ENCODE results near the gene TRHDE.
"Not testable (repeated sequence)": the region's sequence is repeated elsewhere in the genome, so short reads cannot be mapped to it uniquely, and the experiment has no call there.

TRHDE gene

DNA sequence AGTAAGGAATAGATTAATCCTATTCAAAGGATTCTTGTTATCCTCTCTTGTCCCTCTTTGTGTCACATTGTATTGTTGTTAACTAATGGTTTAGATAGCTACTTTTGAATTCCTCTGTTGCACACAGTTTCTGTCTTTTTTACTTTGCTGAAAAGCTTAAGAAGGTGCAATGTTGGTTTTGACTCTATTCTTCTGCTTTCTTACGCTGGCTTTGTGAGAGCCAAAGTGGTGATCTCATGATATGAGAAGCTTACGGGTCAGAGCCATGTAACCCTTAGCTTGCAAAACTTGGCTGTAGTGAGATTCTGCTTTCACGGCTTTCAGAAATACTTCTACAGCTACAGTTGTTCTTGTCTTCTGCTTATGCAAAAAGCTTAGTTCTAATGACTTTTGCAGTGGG lies 239.7 kb downstream of the TRHDE start:
- in situ Hi-C loops (cut with HindIII; ENCODE audit: low pct_ligation_motif_present, low sequenced_read_pairs) = no loop called here
- DNase-seq = peak; percentile 48
- no peaks in the 10 kb centered on the region for H3K27me3 ChIP-seq (replicated peaks)
- H3K27ac ChIP-seq = no peak overlapping the region
- H3K36me3 ChIP-seq (replicated peaks) = no peaks in the 10 kb centered on the region
- no peak overlapping the region for H3K4me3 ChIP-seq (ENCODE audit: low read depth, low read length)
- TF ChIP-seq, protein P1, sequence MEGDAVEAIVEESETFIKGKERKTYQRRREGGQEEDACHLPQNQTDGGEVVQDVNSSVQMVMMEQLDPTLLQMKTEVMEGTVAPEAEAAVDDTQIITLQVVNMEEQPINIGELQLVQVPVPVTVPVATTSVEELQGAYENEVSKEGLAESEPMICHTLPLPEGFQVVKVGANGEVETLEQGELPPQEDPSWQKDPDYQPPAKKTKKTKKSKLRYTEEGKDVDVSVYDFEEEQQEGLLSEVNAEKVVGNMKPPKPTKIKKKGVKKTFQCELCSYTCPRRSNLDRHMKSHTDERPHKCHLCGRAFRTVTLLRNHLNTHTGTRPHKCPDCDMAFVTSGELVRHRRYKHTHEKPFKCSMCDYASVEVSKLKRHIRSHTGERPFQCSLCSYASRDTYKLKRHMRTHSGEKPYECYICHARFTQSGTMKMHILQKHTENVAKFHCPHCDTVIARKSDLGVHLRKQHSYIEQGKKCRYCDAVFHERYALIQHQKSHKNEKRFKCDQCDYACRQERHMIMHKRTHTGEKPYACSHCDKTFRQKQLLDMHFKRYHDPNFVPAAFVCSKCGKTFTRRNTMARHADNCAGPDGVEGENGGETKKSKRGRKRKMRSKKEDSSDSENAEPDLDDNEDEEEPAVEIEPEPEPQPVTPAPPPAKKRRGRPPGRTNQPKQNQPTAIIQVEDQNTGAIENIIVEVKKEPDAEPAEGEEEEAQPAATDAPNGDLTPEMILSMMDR (IDR thresholded peaks at IDR 0.05; ENCODE audit: low read depth, low read length, missing control alignments) = no peak

DNA sequence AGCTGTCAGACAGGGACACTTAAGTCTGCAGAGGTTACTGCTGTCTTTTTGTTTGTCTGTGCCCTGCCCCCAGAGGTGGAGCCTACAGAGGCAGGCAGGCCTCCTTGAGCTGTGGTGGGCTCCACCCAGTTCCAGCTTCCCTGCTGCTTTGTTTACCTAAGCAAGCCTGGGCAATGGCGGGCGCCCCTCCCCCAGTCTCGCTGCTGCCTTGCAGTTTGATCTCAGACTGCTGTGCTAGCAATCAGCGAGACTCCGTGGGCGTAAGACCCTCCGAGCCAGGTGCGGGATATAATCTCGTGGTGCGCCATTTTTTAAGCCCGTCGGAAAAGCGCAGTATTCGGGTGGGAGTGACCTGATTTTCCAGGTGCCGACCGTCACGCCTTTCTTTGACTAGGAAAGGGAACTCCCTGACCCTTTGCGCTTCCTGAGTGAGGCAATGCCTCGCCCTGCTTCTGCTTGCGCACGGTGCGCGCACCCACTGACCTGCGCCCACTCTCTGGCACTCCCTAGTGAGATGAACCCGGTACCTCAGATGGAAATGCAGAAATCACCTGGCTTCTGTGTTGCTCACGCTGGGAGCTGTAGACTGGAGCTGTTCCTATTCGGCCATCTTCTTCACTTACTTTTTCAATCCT lies 248.0 kb downstream of the TRHDE start:
- H3K27me3 ChIP-seq (replicated peaks); H3K4me3 ChIP-seq (ENCODE audit: low read depth, low read length); in situ Hi-C loops (cut with HindIII; ENCODE audit: low pct_ligation_motif_present, low sequenced_read_pairs); H3K36me3 ChIP-seq (replicated peaks); DNase-seq; H3K27ac ChIP-seq: not testable (repeated sequence)

DNA sequence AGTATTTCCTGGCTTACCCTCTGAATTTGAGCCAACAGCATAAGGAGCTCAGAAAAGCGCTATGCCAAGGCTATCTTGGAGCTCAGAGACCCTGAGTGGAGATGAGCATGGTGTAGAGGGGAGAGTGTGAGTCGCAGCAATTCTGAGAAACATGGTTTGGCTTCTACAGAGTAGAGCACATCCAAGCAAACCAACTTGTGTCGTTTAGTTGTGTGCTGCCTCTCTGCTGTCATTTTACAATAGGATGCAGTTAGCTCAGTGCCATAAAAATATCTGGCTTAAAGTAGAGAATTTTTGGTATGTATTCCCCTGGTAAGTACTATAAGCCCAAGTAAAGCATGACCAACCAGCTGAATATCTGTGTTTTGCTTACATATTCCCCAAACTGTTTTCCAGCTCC lies 249.2 kb downstream of the TRHDE start:
- H3K36me3 ChIP-seq (replicated peaks) = no peaks in the 10 kb centered on the region
- in situ Hi-C loops (cut with HindIII; ENCODE audit: low pct_ligation_motif_present, low sequenced_read_pairs) = no loop called here
- no peaks in the 10 kb centered on the region for H3K27me3 ChIP-seq (replicated peaks)
- TF ChIP-seq, protein P1 (IDR thresholded peaks at IDR 0.05; ENCODE audit: low read depth, low read length, missing control alignments) = no peak
- DNase-seq = no peak
- no peak overlapping the region for H3K4me3 ChIP-seq (ENCODE audit: low read depth, low read length)
- H3K27ac ChIP-seq = no peak overlapping the region

DNA sequence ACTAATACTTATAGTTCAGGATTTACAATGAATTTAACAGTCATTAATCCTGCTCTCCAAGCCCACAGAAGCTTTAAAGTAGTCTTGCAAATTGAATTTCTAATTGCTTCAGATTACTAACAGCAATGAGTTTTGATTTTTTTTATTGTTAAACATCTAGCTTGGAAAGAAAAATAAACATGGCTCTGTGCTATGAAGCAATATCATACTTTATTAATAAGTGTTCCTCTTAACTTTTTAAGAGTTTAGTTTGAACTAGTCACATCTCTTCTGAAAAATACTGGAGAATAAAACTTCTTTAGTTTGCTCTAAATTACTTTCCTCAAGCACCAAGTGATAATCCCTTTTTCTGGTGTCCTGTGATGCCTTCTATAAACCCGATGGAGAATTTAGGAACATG lies 250.2 kb downstream of the TRHDE start:
- Histone ChIP-seq H3K27ac (no peak overlapping the region), H3K27me3 (replicated peaks) (no peaks in the 10 kb centered on the region), H3K4me3 (ENCODE audit: low read depth, low read length) (no peak overlapping the region), H3K36me3 (replicated peaks) (no peaks in the 10 kb centered on the region)
- TF ChIP-seq, protein P1 (IDR thresholded peaks at IDR 0.05; ENCODE audit: low read depth, low read length, missing control alignments) = no peak
- in situ Hi-C loops (cut with HindIII; ENCODE audit: low pct_ligation_motif_present, low sequenced_read_pairs) = no loop called here
- DNase-seq = no peak

DNA sequence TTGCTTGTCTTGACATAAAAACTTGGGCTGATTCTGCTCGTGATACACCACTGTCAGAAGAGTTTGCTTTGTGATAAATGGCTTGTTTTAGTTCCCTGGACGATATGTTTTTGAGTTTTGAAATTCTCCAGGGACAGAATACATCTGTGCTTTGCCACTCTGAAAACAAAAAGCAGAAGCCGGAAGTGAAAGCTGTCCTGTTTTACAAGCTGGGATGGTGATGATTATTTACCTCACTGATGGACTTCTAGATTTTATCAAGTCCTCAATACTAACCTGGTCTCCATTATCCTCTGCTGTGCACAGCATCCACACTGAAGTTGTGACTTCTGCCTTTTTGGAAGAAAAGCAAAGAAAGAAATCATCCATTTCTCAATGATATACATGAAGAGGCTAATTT lies 251.6 kb downstream of the TRHDE start:
- TF ChIP-seq, protein P1 (IDR thresholded peaks at IDR 0.05; ENCODE audit: low read depth, low read length, missing control alignments) = no peak
- H3K4me3 ChIP-seq (ENCODE audit: low read depth, low read length) = no peak overlapping the region
- no peak for DNase-seq
- in situ Hi-C loops (cut with HindIII; ENCODE audit: low pct_ligation_motif_present, low sequenced_read_pairs) = no loop called here
- no peaks in the 10 kb centered on the region for H3K36me3 ChIP-seq (replicated peaks)
- H3K27me3 ChIP-seq (replicated peaks) = no peaks in the 10 kb centered on the region
- no peak overlapping the region for H3K27ac ChIP-seq

DNA sequence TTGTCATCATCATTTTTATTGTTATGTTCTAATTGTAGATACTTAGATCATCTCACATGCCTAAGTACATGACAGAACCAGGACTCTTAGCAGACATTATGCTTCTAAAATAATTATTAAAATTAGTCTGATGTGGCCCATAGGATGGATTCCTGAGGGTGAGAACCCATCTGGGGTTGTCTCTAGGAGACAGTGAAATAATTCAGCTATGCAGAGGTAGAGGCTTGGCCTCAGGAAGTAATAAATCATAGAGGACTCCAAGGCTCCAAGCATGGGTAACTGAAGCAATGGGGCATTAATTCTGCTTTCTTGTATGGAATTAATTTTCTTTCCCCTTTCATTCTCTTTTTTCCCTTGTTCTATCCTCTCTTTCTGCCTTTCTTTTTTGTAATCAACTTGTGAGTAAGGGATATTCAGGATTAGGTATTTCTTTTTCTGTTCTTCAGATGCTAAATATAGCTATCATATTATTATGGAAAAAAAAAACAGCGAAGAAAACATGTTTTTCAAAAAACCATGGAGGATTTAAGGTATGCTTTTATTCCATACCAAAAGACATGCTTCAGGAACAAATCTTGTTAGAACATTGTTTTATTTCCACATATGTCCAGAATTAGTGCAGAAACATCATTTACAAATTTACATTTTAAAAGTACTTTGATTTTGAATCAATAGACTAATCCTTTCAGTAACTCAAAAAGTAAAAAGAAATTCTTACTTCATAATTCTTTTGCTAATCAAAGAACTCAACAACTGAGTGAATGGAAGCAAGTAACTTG lies 263.2 kb downstream of the TRHDE start:
- in situ Hi-C loops (cut with HindIII; ENCODE audit: low pct_ligation_motif_present, low sequenced_read_pairs) = no loop called here
- Histone ChIP-seq H3K4me3 (ENCODE audit: low read depth, low read length) (no peak overlapping the region), H3K27me3 (replicated peaks) (no peaks in the 10 kb centered on the region)

More for the DNA sequence above, 263.2 kb downstream of the TRHDE start:
- TF ChIP-seq, protein P1 (IDR thresholded peaks at IDR 0.05; ENCODE audit: low read depth, low read length, missing control alignments) = no peak
- Histone ChIP-seq H3K27ac (no peak overlapping the region), H3K36me3 (replicated peaks) (no peaks in the 10 kb centered on the region)
- no peak for DNase-seq
